Central memory CD8-positive, alpha-beta T cell (primary cell): ENCODE results near the gene PKP4.

Experiments
- ATAC-seq: fragments of 150-1000 bp; cut with Tn5 transposase; replicated peaks from 2 replicates; pipeline ENCODE4 v1.10.0; 2022; ENCODE audit warnings: mild to moderate bottlenecking, moderate FRiP score, moderate number of reproducible peaks; ENCODE audit not compliant: poor library complexity, severe bottlenecking; ENCODE audit errors: extremely low read depth
- DNase-seq, 2 donors: peaks; one replicate each; pipeline ENCODE4 v3.0.0; 2021; ENCODE audit warnings: low spot score in 2 of 2
- H3K27ac Mint-ChIP-seq: one replicate; pipeline ENCODE4 v1.8.0; 2022; ENCODE audit warnings: low read depth, mild to moderate bottlenecking, moderate library complexity, mixed read lengths
- H3K27me3 Mint-ChIP-seq: one replicate; pipeline ENCODE4 v1.8.0; 2022; ENCODE audit warnings: mixed read lengths
- H3K36me3 Mint-ChIP-seq: one replicate; pipeline ENCODE4 v1.8.0; 2022; ENCODE audit warnings: mild to moderate bottlenecking, moderate library complexity, mixed read lengths; ENCODE audit not compliant: insufficient read depth
- H3K4me1 Mint-ChIP-seq: one replicate; pipeline ENCODE4 v1.8.0; 2022; ENCODE audit warnings: mixed read lengths
- H3K4me3 Mint-ChIP-seq: one replicate; pipeline ENCODE4 v1.8.0; 2022; ENCODE audit warnings: mild to moderate bottlenecking, moderate library complexity, mixed read lengths
- H3K9me3 Mint-ChIP-seq: one replicate; pipeline ENCODE4 v1.8.0; 2022; ENCODE audit warnings: mixed read lengths

The PKP4 gene

DNA sequence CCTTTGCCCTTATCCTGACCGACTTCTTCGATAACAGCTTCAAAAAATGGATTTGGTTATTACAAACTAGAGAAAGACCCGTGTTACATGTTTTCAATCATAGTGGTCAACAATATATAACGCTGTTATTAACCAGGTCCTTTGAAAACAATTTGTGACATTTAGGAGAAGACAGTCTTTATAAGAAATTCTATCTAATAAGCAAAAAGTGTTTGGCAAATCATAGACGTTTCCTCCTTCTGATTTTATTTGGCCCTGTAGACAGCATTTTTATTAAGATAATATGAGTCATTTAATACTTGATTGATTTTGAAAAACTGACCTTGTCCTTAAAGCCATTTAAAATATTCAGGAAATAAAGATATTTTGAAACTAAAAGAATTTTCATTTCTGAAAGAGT lies 177.9 kb downstream of the PKP4 start:
- H3K27me3 Mint-ChIP-seq = no peaks in the 10 kb centered on the region
- H3K9me3 Mint-ChIP-seq = no peaks in the 10 kb centered on the region
- ATAC-seq (no peak), DNase-seq (no peak)
- H3K4me3 Mint-ChIP-seq = no peak overlapping the region
- peaks cover 2% of the 10 kb centered on the region for H3K36me3 Mint-ChIP-seq
- no peaks in the 10 kb centered on the region for H3K4me1 Mint-ChIP-seq
- no peak overlapping the region for H3K27ac Mint-ChIP-seq

DNA sequence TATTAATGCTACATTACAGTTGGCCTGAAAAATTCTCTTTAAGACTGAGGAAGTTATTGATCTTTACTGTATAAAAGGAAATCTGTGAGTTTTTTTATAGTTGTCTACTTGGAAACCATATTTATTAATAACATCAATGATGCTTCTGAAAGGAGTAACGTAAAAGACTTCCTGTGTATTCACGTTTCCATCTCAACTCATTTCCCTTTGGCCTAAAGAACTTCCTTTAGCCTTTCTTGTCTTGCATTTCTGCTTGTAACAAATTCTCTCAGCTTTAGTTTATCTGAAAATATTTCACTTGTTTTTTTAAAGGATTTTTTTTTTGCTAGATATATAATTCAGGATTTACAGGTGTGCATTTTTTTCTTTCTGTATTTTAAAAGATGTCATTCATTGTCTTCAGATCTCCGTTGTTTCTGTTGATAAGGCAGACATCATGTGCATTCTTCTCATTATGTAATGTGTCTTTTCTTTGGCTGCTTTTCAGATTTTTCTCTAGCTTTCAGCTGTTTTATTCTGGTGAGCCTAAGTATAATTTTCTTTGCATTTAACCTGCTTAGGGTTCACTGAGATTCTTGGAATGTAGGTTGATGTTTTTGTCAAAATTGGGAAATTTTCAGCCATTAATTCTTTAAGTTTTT lies 179.3 kb downstream of the PKP4 start:
- Mint-ChIP-seq H3K9me3 (no peaks in the 10 kb centered on the region), H3K27ac (no peak overlapping the region), H3K4me3 (no peak overlapping the region), H3K27me3 (no peaks in the 10 kb centered on the region), H3K36me3 (peaks cover 2% of the 10 kb centered on the region), H3K4me1 (no peaks in the 10 kb centered on the region)
- ATAC-seq = no peak
- DNase-seq = no peak

GRCh38 chr2:158637357-158637756 lies 180.6 kb downstream of the PKP4 start:
- no peak overlapping the region for H3K4me3 Mint-ChIP-seq
- H3K27ac Mint-ChIP-seq = no peak overlapping the region
- H3K36me3 Mint-ChIP-seq = peaks cover under 1% of the 10 kb centered on the region
- no peaks in the 10 kb centered on the region for H3K4me1 Mint-ChIP-seq
- no peak for DNase-seq
- H3K27me3 Mint-ChIP-seq = no peaks in the 10 kb centered on the region
- no peaks in the 10 kb centered on the region for H3K9me3 Mint-ChIP-seq
- ATAC-seq = no peak

GRCh38 chr2:158644139-158644538 lies 187.4 kb downstream of the PKP4 start:
- Mint-ChIP-seq H3K4me3 (no peak overlapping the region), H3K27me3 (no peaks in the 10 kb centered on the region), H3K4me1 (no peaks in the 10 kb centered on the region), H3K36me3 (no peaks in the 10 kb centered on the region), H3K27ac (no peak overlapping the region), H3K9me3 (no peaks in the 10 kb centered on the region)
- no peak for DNase-seq
- no peak for ATAC-seq

- DNase-seq = no peak
- Mint-ChIP-seq H3K4me1 (no peaks in the 10 kb centered on the region), H3K27me3 (no peaks in the 10 kb centered on the region), H3K4me3 (no peak overlapping the region), H3K9me3 (no peaks in the 10 kb centered on the region), H3K36me3 (no peaks in the 10 kb centered on the region), H3K27ac (no peak overlapping the region)
- no peak for ATAC-seq
These were observed 188.5 kb downstream of the PKP4 start for GRCh38 chr2:158645299-158645698.

DNA sequence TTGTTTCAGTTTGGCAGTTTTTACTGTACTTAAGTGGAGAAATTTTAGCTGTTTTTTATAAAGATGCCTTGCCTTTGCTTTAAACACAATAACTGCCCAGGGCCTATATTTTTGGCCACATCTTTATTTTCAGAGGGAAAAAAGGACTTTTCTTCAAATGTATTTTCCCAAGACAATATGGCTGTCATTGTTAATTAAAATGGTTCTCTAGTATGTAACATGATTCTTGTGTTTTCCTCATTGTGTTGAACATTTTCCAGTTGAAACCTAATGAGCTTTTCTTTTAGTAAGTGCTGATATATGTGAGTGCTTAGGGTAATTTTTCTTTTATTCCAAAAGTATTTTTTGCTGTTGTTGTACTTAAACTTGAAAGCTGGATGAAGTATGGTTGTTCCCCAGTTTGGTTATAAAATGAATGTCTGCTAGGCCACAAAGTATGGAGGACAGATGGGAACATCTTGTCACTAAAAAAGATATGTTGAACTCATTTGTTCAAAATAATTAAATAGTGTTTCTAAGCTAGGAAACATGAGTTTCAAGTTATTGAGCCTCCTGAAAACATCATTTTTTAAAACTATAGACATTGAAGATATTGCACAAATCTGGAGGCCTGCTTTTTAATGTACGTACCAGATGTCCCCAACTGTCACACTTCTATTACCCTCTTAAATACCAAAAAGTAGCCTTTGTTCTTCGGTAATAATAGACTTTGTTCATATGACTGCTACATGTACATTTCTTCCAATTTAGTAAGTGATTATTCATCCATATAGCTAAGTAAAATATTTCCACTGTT lies 190.9 kb downstream of the PKP4 start:
- H3K4me3 Mint-ChIP-seq = no peak overlapping the region
- DNase-seq (no peak), ATAC-seq (no peak)
- no peaks in the 10 kb centered on the region for H3K9me3 Mint-ChIP-seq
- no peak overlapping the region for H3K27ac Mint-ChIP-seq
- no peaks in the 10 kb centered on the region for H3K4me1 Mint-ChIP-seq
- H3K27me3 Mint-ChIP-seq = no peaks in the 10 kb centered on the region
- no peaks in the 10 kb centered on the region for H3K36me3 Mint-ChIP-seq

- no peaks in the 10 kb centered on the region for H3K9me3 Mint-ChIP-seq
- ATAC-seq (no peak), DNase-seq (no peak)
- H3K4me1 Mint-ChIP-seq = no peaks in the 10 kb centered on the region
- no peaks in the 10 kb centered on the region for H3K27me3 Mint-ChIP-seq
- H3K27ac Mint-ChIP-seq = no peak overlapping the region
- no peaks in the 10 kb centered on the region for H3K36me3 Mint-ChIP-seq
- no peak overlapping the region for H3K4me3 Mint-ChIP-seq
These were observed 193.1 kb downstream of the PKP4 start for GRCh38 chr2:158649846-158650245.

DNA sequence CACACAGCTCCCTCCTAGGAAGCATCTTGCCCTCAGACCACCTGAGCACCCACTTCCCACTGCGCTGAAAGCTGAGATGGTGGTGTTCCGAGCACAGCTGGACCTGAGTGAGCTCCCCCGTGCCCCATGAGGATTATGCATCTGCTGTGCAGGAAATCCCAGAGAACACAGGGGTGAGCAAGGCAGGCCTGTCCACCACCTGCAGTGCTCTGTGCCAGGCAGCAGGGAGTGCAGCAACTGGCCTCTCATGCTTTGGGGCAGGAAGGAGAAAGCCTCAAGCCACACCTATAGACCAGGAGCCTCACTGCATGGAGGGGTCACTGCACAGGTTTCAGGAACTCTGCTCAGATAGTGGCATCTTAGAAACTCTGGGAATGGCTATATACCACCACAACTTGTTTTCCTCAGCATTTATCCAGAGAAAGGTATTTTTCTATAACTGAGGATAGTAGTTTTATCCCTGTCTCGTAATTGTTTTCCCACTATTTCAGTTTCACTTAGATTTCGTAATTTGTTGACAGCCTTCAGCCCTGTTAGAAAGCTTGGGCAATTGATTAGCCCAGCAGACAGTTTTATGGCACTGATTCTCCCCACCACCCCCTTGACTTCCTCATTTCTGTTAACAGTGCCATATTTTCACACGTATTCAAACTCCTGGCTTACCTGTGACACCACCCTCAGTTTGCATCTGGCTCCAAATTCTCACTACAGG lies 194.1 kb downstream of the PKP4 start:
- DNase-seq (no peak), ATAC-seq (no peak)
- no peaks in the 10 kb centered on the region for H3K9me3 Mint-ChIP-seq
- no peaks in the 10 kb centered on the region for H3K4me1 Mint-ChIP-seq
- no peaks in the 10 kb centered on the region for H3K27me3 Mint-ChIP-seq
- no peak overlapping the region for H3K27ac Mint-ChIP-seq
- H3K36me3 Mint-ChIP-seq = no peaks in the 10 kb centered on the region
- no peak overlapping the region for H3K4me3 Mint-ChIP-seq

- Mint-ChIP-seq H3K27me3 (no peaks in the 10 kb centered on the region), H3K9me3 (no peaks in the 10 kb centered on the region), H3K4me3 (no peak overlapping the region), H3K36me3 (peaks cover 2% of the 10 kb centered on the region), H3K4me1 (no peaks in the 10 kb centered on the region), H3K27ac (no peak overlapping the region)
- no peak for ATAC-seq
- no peak for DNase-seq
These were observed 194.8 kb downstream of the PKP4 start for GRCh38 chr2:158651358-158652057.

GRCh38 chr2:158655628-158656027 lies 198.9 kb downstream of the PKP4 start:
- no peaks in the 10 kb centered on the region for H3K4me1 Mint-ChIP-seq
- H3K4me3 Mint-ChIP-seq = no peak overlapping the region
- H3K36me3 Mint-ChIP-seq = peaks cover 4% of the 10 kb centered on the region
- H3K27ac Mint-ChIP-seq = no peak overlapping the region
- H3K27me3 Mint-ChIP-seq = no peaks in the 10 kb centered on the region
- DNase-seq (no peak), ATAC-seq (no peak)
- H3K9me3 Mint-ChIP-seq = no peaks in the 10 kb centered on the region

DNA sequence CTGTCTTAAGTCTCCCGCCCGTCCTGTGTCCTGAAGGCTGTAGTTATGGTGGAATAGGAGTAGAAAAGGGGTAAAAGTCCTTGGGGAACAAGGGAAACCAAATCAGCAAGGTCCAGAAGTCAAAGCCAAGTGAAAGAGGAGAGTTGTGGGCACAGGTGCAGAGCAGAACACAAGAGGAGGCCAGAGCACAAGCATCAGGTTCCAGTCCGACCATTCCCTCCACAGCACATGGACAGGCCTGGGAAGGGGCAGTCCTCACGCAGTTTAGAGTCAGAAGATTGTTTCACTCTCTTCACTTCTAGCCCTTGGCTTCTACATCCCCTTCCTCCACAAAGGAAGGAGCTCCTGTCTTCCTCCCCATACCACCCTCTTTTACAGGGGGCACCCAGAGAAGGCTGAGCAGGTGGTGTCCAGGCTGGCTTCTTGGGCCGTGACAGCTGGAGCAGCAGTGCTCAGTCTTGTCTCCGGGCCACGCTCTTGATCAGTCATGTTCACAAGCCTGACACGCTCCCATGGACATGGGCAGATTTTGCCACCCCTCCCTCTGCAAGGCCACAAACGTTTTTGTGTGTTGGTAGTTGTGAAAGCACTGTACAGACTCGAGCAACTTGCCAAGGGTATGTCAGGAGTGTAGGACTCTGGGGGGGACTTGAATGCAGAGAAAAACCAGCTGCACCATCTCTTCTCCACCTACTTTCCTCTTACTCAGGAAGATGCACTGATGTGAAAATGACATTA lies 199.9 kb downstream of the PKP4 start:
- DNase-seq (no peak), ATAC-seq (no peak)
- no peaks in the 10 kb centered on the region for H3K9me3 Mint-ChIP-seq
- H3K4me3 Mint-ChIP-seq = no peak overlapping the region
- no peak overlapping the region for H3K27ac Mint-ChIP-seq
- H3K27me3 Mint-ChIP-seq = no peaks in the 10 kb centered on the region
- peaks cover 4% of the 10 kb centered on the region for H3K36me3 Mint-ChIP-seq
- no peaks in the 10 kb centered on the region for H3K4me1 Mint-ChIP-seq

DNA sequence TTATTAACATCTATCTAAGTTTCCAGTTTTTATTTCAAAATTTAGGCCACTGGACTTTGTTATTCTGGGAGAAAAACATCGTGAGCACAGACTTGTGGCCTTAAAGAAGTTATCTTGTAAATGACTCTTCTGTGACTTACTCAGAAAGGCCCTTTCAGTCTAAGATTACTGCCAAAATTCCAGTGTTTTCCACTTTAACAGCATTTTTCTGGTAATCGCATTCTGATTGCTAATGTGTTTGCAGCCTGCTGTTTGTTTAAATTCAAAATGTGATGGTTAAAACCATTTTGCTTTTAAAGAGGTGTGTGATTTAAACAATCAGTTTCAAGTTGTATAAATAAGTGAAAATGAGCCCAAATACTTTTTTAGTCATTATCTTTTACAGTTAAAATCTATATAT lies 201.6 kb downstream of the PKP4 start:
- Mint-ChIP-seq H3K27ac (no peak overlapping the region), H3K4me3 (no peak overlapping the region), H3K27me3 (no peaks in the 10 kb centered on the region), H3K36me3 (peaks cover 4% of the 10 kb centered on the region), H3K9me3 (no peaks in the 10 kb centered on the region), H3K4me1 (no peaks in the 10 kb centered on the region)
- no peak for DNase-seq
- no peak for ATAC-seq
